GM12878 (cell line): ENCODE results near the gene SLC35A5.

ENCODE experiments used
- BHLHE40 ChIP-seq, 2 experiments: fragments of 450-650 bp in 1 of 2; IDR thresholded peaks; 2 replicates each; pipeline ENCODE4 v1.6.1; 2011 to 2017; ENCODE audit warnings: low read depth in 2 of 2, borderline replicate concordance in 1 of 2, improper control_type of control experiment in 1 of 2, low read length in 1 of 2, mild to moderate bottlenecking in 1 of 2
- CBFB ChIP-seq: IDR thresholded peaks from 2 replicates; pipeline ENCODE4 v1.6.1; 2016; ENCODE audit warnings: antibody characterized with exemption, low read depth
- CEBPZ ChIP-seq: fragments of 150-350 bp; IDR thresholded peaks from 2 replicates; pipeline ENCODE4 v1.6.1; 2016; ENCODE audit warnings: low read depth, low read length
- EP300 ChIP-seq, 2 experiments: fragments of 150-350 bp in 1 of 2; IDR thresholded peaks; 2 replicates each; pipeline ENCODE4 v1.6.1; 2011 to 2012; ENCODE audit warnings: low read depth in 2 of 2, low read length in 2 of 2, borderline replicate concordance in 1 of 2, improper control_type of control experiment in 1 of 2, inconsistent platforms in 1 of 2; ENCODE audit not compliant: control insufficient read depth in 1 of 2
- POLR2A ChIP-seq: IDR thresholded peaks from 2 replicates; pipeline ENCODE4 v1.6.1; 2011; ENCODE audit warnings: low read depth, mild to moderate bottlenecking, low read length
- RAD21 ChIP-seq: IDR thresholded peaks from 2 replicates; pipeline ENCODE4 v1.6.1; 2011; ENCODE audit warnings: mild to moderate bottlenecking, low read depth, low read length, moderate library complexity; ENCODE audit not compliant: insufficient read depth
- RELA ChIP-seq: fragments of 450-650 bp; IDR thresholded peaks from 2 replicates; pipeline ENCODE4 v1.8.0; 2014; ENCODE audit warnings: borderline replicate concordance; ENCODE audit not compliant: partially characterized antibody
- SP1 ChIP-seq: IDR thresholded peaks from one replicate; pipeline ENCODE4 v1.6.1; 2011; ENCODE audit warnings: low read depth, low read length
- SUPT20H ChIP-seq: IDR thresholded peaks from 2 replicates; pipeline ENCODE4 v1.6.1; 2011; ENCODE audit warnings: low read depth, mild to moderate bottlenecking, low read length, moderate library complexity, borderline replicate concordance; ENCODE audit not compliant: control insufficient read depth
- TF ChIP-seq, protein P1 (sequence below), 3 experiments: IDR thresholded peaks in 2 of 3; conservative IDR thresholded peaks in 1 of 3; 2 replicates each; pipeline ENCODE4 v1.5.1; 2011; ENCODE audit warnings: low read depth in 3 of 3, low read length in 3 of 3, mild to moderate bottlenecking in 3 of 3, control low read depth in 2 of 3, moderate library complexity in 2 of 3, inconsistent platforms in 1 of 3, mixed read lengths in 1 of 3; ENCODE audit not compliant: control insufficient read depth in 2 of 3, insufficient read depth in 1 of 3; ENCODE audit errors: extremely low read depth in 1 of 3
- TF ChIP-seq, protein P2 (sequence below): IDR thresholded peaks from 2 replicates; pipeline ENCODE4 v1.6.1; 2012; ENCODE audit warnings: low read depth, low read length, improper control_type of control experiment
- TF ChIP-seq, protein P3 (sequence below): IDR thresholded peaks from 2 replicates; pipeline ENCODE4 v1.6.1; 2012; ENCODE audit warnings: improper control_type of control experiment, low read depth, low read length; ENCODE audit not compliant: insufficient replicate concordance

DNA sequence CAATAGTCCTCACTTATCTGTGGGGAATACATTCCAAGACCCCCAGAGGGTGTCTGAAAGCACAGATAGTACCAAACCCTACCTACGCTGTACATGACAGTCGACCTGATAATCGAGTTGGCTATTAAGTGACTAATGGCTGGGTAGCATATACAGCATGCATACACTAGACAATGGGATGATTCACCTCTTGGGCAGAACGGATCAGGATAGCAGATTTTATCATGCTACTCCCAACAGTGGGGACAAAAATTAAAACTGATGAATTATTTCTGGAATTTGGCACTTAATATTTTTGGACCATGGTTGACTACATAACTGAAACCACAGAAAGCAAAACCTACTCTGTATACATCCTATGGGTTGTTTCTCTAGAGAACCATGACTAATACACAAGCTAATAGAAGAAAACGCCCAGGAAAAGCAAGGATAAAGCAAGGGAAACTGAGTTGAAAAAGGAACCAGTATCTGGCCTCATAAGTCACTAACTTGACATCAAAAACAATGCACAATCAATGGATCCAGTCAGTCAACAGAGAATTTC, 15.6 kb upstream of the SLC35A5 start:
- TF ChIP-seq, protein P1, sequence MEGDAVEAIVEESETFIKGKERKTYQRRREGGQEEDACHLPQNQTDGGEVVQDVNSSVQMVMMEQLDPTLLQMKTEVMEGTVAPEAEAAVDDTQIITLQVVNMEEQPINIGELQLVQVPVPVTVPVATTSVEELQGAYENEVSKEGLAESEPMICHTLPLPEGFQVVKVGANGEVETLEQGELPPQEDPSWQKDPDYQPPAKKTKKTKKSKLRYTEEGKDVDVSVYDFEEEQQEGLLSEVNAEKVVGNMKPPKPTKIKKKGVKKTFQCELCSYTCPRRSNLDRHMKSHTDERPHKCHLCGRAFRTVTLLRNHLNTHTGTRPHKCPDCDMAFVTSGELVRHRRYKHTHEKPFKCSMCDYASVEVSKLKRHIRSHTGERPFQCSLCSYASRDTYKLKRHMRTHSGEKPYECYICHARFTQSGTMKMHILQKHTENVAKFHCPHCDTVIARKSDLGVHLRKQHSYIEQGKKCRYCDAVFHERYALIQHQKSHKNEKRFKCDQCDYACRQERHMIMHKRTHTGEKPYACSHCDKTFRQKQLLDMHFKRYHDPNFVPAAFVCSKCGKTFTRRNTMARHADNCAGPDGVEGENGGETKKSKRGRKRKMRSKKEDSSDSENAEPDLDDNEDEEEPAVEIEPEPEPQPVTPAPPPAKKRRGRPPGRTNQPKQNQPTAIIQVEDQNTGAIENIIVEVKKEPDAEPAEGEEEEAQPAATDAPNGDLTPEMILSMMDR (IDR thresholded peaks at IDR 0.05 in 2 of 3, conservative IDR thresholded peaks at IDR 0.05 in 1 of 3; ENCODE audit: control insufficient read depth in 2 of 3, extremely low read depth in 1 of 3, insufficient read depth in 1 of 3, low read depth in 3 of 3, low read length in 3 of 3), result no peak
- no peak for TF ChIP-seq BHLHE40 (IDR thresholded peaks at IDR 0.05; ENCODE audit: borderline replicate concordance in 1 of 2, low read depth in 2 of 2, low read length in 1 of 2)
- no peak for TF ChIP-seq RAD21
- no peak for TF ChIP-seq EP300 (IDR thresholded peaks at IDR 0.05; ENCODE audit: borderline replicate concordance in 1 of 2, control insufficient read depth in 1 of 2, low read depth in 2 of 2, low read length in 2 of 2)
- TF ChIP-seq POLR2A, result no peak
- TF ChIP-seq SP1, result no peak
- TF ChIP-seq, protein P2, sequence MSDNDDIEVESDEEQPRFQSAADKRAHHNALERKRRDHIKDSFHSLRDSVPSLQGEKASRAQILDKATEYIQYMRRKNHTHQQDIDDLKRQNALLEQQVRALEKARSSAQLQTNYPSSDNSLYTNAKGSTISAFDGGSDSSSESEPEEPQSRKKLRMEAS, result no peak
- TF ChIP-seq, protein P3, sequence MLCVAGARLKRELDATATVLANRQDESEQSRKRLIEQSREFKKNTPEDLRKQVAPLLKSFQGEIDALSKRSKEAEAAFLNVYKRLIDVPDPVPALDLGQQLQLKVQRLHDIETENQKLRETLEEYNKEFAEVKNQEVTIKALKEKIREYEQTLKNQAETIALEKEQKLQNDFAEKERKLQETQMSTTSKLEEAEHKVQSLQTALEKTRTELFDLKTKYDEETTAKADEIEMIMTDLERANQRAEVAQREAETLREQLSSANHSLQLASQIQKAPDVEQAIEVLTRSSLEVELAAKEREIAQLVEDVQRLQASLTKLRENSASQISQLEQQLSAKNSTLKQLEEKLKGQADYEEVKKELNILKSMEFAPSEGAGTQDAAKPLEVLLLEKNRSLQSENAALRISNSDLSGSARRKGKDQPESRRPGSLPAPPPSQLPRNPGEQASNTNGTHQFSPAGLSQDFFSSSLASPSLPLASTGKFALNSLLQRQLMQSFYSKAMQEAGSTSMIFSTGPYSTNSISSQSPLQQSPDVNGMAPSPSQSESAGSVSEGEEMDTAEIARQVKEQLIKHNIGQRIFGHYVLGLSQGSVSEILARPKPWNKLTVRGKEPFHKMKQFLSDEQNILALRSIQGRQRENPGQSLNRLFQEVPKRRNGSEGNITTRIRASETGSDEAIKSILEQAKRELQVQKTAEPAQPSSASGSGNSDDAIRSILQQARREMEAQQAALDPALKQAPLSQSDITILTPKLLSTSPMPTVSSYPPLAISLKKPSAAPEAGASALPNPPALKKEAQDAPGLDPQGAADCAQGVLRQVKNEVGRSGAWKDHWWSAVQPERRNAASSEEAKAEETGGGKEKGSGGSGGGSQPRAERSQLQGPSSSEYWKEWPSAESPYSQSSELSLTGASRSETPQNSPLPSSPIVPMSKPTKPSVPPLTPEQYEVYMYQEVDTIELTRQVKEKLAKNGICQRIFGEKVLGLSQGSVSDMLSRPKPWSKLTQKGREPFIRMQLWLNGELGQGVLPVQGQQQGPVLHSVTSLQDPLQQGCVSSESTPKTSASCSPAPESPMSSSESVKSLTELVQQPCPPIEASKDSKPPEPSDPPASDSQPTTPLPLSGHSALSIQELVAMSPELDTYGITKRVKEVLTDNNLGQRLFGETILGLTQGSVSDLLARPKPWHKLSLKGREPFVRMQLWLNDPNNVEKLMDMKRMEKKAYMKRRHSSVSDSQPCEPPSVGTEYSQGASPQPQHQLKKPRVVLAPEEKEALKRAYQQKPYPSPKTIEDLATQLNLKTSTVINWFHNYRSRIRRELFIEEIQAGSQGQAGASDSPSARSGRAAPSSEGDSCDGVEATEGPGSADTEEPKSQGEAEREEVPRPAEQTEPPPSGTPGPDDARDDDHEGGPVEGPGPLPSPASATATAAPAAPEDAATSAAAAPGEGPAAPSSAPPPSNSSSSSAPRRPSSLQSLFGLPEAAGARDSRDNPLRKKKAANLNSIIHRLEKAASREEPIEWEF, result no peak
- no peak for TF ChIP-seq CEBPZ
- no peak for TF ChIP-seq RELA
- no peak for TF ChIP-seq SUPT20H
- no peak for TF ChIP-seq CBFB
